ENCODE data around the gene CFAP299.

Gene CFAP299

GRCh38 chr4:80454040-80454439 lies 118.5 kb downstream of the CFAP299 start:
- Mint-ChIP-seq H3K4me1 (no peaks in the 10 kb centered on the region), H3K4me3 (no peak overlapping the region), H3K27me3 (ENCODE audit: low read depth) (no peaks in the 10 kb centered on the region), H3K27ac (no peak overlapping the region), H3K9me3 (no peaks in the 10 kb centered on the region), H3K36me3 (ENCODE audit: low read depth) (no peaks in the 10 kb centered on the region)
- TF ChIP-seq CTCF (IDR thresholded peaks at IDR 0.05; ENCODE audit: unreplicated experiment in 3 of 3) = no peak

- Mint-ChIP-seq H3K4me1 (no peaks in the 10 kb centered on the region), H3K9me3 (no peaks in the 10 kb centered on the region), H3K27me3 (ENCODE audit: low read depth) (no peaks in the 10 kb centered on the region), H3K4me3 (no peak overlapping the region), H3K27ac (no peak overlapping the region), H3K36me3 (ENCODE audit: low read depth) (no peaks in the 10 kb centered on the region)
- no peak for TF ChIP-seq CTCF (IDR thresholded peaks at IDR 0.05; ENCODE audit: unreplicated experiment in 3 of 3)
Measured at GRCh38 chr4:80454556-80454955, 119.0 kb downstream of the CFAP299 start.

- no peak for TF ChIP-seq CTCF (IDR thresholded peaks at IDR 0.05; ENCODE audit: unreplicated experiment in 3 of 3)
- H3K36me3 Mint-ChIP-seq (ENCODE audit: low read depth) = no peaks in the 10 kb centered on the region
- H3K4me3 Mint-ChIP-seq = no peak overlapping the region
- no peaks in the 10 kb centered on the region for H3K4me1 Mint-ChIP-seq
- no peaks in the 10 kb centered on the region for H3K9me3 Mint-ChIP-seq
- no peak overlapping the region for H3K27ac Mint-ChIP-seq
- H3K27me3 Mint-ChIP-seq (ENCODE audit: low read depth) = no peaks in the 10 kb centered on the region
Measured at GRCh38 chr4:80459918-80460473, 124.5 kb downstream of the CFAP299 start.

- Mint-ChIP-seq H3K27me3 (ENCODE audit: low read depth) (no peaks in the 10 kb centered on the region), H3K36me3 (ENCODE audit: low read depth) (no peaks in the 10 kb centered on the region), H3K27ac (peak overlapping the region in 1 of 3 experiments; percentile 64), H3K4me1 (peaks cover 5% of the 10 kb centered on the region), H3K4me3 (no peak overlapping the region), H3K9me3 (no peaks in the 10 kb centered on the region)
- no peak for TF ChIP-seq CTCF (IDR thresholded peaks at IDR 0.05; ENCODE audit: unreplicated experiment in 3 of 3)
Measured at GRCh38 chr4:80461412-80461811, 125.9 kb downstream of the CFAP299 start.

GRCh38 chr4:80462621-80463091 lies 127.1 kb downstream of the CFAP299 start:
- no peak overlapping the region for H3K27ac Mint-ChIP-seq
- TF ChIP-seq CTCF (IDR thresholded peaks at IDR 0.05; ENCODE audit: unreplicated experiment in 3 of 3) = no peak
- H3K4me1 Mint-ChIP-seq = peaks cover 5% of the 10 kb centered on the region
- no peaks in the 10 kb centered on the region for H3K9me3 Mint-ChIP-seq
- no peak overlapping the region for H3K4me3 Mint-ChIP-seq
- H3K36me3 Mint-ChIP-seq (ENCODE audit: low read depth) = no peaks in the 10 kb centered on the region
- no peaks in the 10 kb centered on the region for H3K27me3 Mint-ChIP-seq (ENCODE audit: low read depth)

GRCh38 chr4:80463509-80463908 lies 128.0 kb downstream of the CFAP299 start:
- no peaks in the 10 kb centered on the region for H3K36me3 Mint-ChIP-seq (ENCODE audit: low read depth)
- H3K27ac Mint-ChIP-seq = peak overlapping the region in 1 of 3 experiments; percentile 61
- H3K27me3 Mint-ChIP-seq (ENCODE audit: low read depth) = no peaks in the 10 kb centered on the region
- TF ChIP-seq CTCF (IDR thresholded peaks at IDR 0.05; ENCODE audit: unreplicated experiment in 3 of 3) = no peak
- peaks cover 5% of the 10 kb centered on the region for H3K4me1 Mint-ChIP-seq
- no peaks in the 10 kb centered on the region for H3K9me3 Mint-ChIP-seq
- H3K4me3 Mint-ChIP-seq = no peak overlapping the region

Measured in nephron (organoid).